BE2C (cell line): ENCODE measurements around the gene BOK.
"Not testable (repeated sequence)": the region's sequence is repeated elsewhere in the genome, so short reads cannot be mapped to it uniquely, and the experiment has no call there.

Experiments used
- DNase-seq: peaks from one replicate; pipeline ENCODE4 v3.0.0-alpha.2; 2020
- H3K27me3 ChIP-seq: fragments of 250-450 bp; sonication (Bioruptor Pico); 2 replicates; pipeline ENCODE4 v1.5.1; 2020; ENCODE audit warnings: mild to moderate bottlenecking
- H3K36me3 ChIP-seq: fragments of 250-450 bp; sonication (Bioruptor Pico); 2 replicates; pipeline ENCODE4 v1.5.1; 2020; ENCODE audit warnings: mild to moderate bottlenecking
- H3K4me1 ChIP-seq: fragments of 250-450 bp; sonication (Bioruptor Pico); 2 replicates; pipeline ENCODE4 v1.5.1; 2020
- H3K4me3 ChIP-seq: 2 replicates; pipeline ENCODE4 v1.5.1; 2011; ENCODE audit warnings: low read depth, low read length
- H3K9me3 ChIP-seq: fragments of 250-450 bp; sonication (Bioruptor Pico); 2 replicates; pipeline ENCODE4 v1.5.1; 2020
- TF ChIP-seq, protein P1 (sequence below): IDR thresholded peaks from 2 replicates; pipeline ENCODE4 v1.5.1; 2012; ENCODE audit warnings: mild to moderate bottlenecking, low read depth, low read length

BOK gene

DNA sequence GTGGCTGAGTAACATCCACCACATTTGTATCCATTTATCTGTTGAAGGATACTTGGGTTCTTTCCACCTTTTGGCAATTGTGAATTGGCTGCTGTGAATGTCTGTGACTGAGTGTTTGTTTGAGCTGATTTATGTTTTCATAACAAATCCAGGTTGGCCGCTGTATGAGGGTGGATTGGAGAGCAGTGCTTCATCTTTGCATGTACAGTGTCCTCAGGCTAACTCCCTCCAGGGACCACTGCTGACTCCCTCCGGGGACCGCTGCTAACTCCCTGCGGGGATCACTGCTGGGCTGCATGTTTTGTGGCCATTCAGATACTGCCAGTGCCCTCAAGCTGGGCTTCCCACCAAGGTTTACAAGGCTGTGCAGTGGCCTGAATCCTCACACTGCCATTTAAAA is 10.2 kb downstream of the BOK start:
- H3K36me3 ChIP-seq: no peaks in the 10 kb centered on the region
- TF ChIP-seq, protein P1, sequence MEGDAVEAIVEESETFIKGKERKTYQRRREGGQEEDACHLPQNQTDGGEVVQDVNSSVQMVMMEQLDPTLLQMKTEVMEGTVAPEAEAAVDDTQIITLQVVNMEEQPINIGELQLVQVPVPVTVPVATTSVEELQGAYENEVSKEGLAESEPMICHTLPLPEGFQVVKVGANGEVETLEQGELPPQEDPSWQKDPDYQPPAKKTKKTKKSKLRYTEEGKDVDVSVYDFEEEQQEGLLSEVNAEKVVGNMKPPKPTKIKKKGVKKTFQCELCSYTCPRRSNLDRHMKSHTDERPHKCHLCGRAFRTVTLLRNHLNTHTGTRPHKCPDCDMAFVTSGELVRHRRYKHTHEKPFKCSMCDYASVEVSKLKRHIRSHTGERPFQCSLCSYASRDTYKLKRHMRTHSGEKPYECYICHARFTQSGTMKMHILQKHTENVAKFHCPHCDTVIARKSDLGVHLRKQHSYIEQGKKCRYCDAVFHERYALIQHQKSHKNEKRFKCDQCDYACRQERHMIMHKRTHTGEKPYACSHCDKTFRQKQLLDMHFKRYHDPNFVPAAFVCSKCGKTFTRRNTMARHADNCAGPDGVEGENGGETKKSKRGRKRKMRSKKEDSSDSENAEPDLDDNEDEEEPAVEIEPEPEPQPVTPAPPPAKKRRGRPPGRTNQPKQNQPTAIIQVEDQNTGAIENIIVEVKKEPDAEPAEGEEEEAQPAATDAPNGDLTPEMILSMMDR: no peak
- H3K4me1 ChIP-seq: peaks cover 12% of the 10 kb centered on the region
- H3K4me3 ChIP-seq: no peak overlapping the region
- no peak for DNase-seq
- H3K27me3 ChIP-seq: no peaks in the 10 kb centered on the region
- H3K9me3 ChIP-seq: no peaks in the 10 kb centered on the region

DNA sequence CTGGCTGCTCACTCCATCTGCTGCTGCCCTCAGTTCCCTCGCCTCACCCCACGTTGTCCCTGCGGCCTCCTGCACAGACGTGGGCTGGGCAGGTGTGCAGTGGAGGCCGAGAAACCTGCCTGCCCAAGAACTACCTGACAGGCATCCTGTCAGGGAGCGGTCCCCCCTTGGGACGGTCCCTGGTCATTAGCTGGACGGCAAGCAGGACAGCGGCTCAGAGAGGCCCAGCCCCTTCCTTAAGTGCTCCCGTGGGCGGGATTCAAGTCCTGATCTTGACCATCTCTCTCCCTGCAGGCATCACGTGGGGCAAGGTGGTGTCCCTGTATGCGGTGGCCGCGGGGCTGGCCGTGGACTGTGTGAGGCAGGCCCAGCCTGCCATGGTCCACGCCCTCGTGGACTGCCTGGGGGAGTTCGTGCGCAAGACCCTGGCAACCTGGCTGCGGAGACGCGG is 11.3 kb downstream of the BOK start:
- no peak for DNase-seq
- Histone ChIP-seq H3K36me3 (no peaks in the 10 kb centered on the region), H3K9me3 (no peaks in the 10 kb centered on the region), H3K27me3 (no peaks in the 10 kb centered on the region), H3K4me3 (no peak overlapping the region), H3K4me1 (peaks cover 4% of the 10 kb centered on the region)
- TF ChIP-seq, protein P1: no peak

DNA sequence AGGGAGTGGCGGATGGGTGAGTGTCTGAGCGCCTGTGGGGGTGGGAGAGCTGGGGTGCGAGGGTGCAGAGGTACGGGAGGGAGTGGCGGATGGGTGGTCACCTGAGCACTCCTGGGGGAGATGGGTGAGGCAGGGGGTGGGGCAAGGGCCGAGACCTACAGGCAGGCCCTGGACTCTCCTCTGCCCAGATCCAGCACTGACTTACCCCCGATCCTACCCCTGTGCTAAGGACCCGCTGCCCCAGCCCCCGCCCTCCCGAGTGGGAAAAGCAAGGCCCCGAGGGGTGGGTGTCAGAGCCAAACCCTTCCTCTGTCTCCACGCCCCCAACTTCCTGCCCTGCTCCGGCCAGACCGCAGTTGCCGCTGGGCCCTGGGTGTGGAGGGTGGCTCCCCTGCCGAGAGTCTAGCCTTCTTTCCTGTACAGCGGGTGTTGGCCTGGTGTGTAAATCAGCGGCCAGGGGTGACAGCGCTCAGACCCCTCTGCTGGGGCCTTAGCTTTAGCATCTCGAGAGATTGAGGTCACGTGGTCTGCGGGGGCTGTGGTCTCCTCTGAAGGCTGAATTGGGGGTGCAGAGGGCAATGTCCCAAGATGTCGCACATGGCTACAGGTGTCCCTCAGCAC is 12.5 kb downstream of the BOK start:
- H3K4me3 ChIP-seq: no peak overlapping the region
- H3K36me3 ChIP-seq: no peaks in the 10 kb centered on the region
- DNase-seq: no peak
- TF ChIP-seq, protein P1: no peak
- no peaks in the 10 kb centered on the region for H3K4me1 ChIP-seq
- H3K9me3 ChIP-seq: no peaks in the 10 kb centered on the region
- no peaks in the 10 kb centered on the region for H3K27me3 ChIP-seq

DNA sequence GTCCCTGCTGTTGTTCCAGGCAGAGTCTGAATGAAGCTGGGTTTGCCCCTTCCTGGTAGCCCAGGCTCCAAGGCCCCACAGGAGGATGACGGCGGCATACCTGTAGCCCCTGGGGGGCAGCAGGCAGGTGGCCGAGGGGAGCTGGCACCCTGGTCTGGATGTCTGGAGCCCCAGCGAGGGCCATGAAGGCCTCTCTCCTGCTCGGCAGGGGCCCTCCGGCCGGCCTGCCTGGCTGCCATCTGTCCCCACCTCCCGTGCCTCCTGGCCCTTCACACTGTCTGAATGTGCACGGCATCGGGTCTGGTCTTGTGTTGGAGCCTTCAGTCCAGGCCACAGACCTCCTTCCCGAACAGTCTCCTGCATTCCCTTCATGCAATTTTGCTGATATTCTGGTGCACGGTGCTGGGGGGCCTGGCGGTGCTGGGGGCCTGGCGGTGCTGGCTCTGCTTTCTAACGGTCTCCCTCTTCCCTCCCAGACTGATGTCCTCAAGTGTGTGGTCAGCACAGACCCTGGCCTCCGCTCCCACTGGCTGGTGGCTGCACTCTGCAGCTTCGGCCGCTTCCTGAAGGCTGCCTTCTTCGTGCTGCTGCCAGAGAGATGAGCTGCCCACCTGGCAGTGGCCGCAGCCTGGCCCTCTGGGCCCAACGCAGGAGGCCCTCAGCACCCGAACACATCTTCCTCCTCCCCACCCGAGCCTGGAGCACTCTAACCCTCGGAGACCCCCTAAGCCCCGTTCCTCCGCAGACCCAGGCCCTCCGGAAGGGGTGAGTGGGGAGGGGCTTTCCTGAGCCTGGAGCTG is 13.5 kb downstream of the BOK start:
- H3K9me3 ChIP-seq: no peaks in the 10 kb centered on the region
- H3K27me3 ChIP-seq: no peaks in the 10 kb centered on the region
- no peak overlapping the region for H3K4me3 ChIP-seq
- H3K36me3 ChIP-seq: no peaks in the 10 kb centered on the region
- TF ChIP-seq, protein P1: no peak
- DNase-seq: no peak
- H3K4me1 ChIP-seq: no peaks in the 10 kb centered on the region

DNA sequence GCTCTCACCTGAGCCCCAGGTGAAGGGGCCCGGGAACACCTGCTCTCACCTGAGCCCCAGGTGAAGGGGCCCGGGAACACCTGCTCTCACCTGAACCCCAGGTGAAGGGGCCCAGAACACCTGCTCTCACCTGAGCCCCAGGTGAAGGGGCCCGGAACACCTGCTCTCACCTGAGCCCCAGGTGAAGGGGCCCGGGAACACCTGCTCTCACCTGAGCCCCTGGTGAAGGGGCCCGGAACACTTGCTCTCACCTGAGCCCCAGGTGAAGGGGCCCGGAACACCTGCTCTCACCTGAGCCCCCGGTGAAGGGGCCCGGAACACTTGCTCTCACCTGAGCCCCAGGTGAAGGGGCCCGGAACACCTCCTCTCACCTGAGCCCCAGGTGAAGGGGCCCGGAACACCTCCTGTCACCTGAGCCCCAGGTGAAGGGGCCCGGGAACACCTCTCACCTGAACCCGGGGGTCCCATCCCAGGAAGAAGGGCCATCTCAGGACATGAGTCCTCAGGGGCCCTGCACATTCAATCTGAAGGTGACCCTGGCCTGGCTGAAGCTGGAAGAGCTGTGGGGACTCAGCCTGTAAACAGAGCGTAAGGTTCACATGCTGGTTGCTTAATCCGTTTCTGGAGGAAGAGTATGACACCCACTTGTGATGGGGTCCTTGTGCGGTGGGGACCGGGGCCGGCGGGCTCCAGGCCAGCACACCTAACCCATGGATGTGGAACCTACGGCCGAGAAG is 14.5 kb downstream of the BOK start:
- not testable (repeated sequence) for H3K4me3 ChIP-seq, H3K27me3 ChIP-seq, H3K36me3 ChIP-seq, H3K9me3 ChIP-seq, H3K4me1 ChIP-seq, DNase-seq

DNA sequence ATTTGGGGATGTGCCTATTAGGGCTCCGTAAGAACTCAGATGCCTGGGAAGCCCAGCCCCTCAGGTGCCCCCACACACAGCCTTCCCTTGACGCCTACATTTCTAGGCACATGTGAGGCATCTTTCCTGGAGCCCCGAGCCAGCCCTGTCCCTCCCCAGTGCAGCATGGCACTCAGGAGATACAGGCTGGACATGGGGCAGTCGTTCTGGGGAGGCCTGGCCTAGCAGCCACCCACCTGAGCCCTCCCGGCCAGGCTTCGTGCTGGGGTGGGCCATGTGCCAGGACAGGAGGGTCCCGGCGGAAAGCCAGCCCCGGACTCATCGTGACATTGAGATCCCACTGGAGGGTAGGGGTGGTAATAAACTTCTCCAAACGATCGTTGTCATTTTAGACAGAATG is 15.2 kb downstream of the BOK start:
- no peak for DNase-seq
- no peaks in the 10 kb centered on the region for H3K36me3 ChIP-seq
- no peak overlapping the region for H3K4me3 ChIP-seq
- no peaks in the 10 kb centered on the region for H3K4me1 ChIP-seq
- no peaks in the 10 kb centered on the region for H3K27me3 ChIP-seq
- TF ChIP-seq, protein P1: no peak
- H3K9me3 ChIP-seq: no peaks in the 10 kb centered on the region
